WTC11 (cell line): ENCODE results near the gene CDHR5. TPM values are rescaled to one million over a fixed set of nuclear protein-coding genes. Genes with fewer than 3 reads are reported as not detected.

Experiments
- ATAC-seq: fragments of 200-7000 bp; cut with Tn5 transposase; 2 replicates; pipeline ENCODE4 v1.10.0; 2021; ENCODE audit warnings: mild to moderate bottlenecking, moderate library complexity
- CTCF ChIA-PET: fragments of 300-600 bp; sonication (Branson Sonifier 250); formaldehyde crosslinking; loops from one replicate; lab custom pipeline; 2021; ENCODE audit warnings: antibody characterized with exemption; lab: Charles Lee
- POLR2A ChIA-PET: fragments of 350-600 bp; sonication (Branson Sonifier 250); formaldehyde crosslinking; loops from one replicate; lab custom pipeline; 2021; ENCODE audit warnings: antibody characterized with exemption; lab: Charles Lee
- DNase-seq: peaks from one replicate; pipeline ENCODE4 v3.0.0; 2021; ENCODE audit warnings: low spot score
- H3K27ac Mint-ChIP-seq: 2 replicates; pipeline ENCODE4 v1.8.0; 2021; ENCODE audit warnings: mixed read lengths
- H3K27me3 Mint-ChIP-seq: 2 replicates; pipeline ENCODE4 v1.8.0; 2021; ENCODE audit warnings: low read depth, mild to moderate bottlenecking, moderate library complexity, mixed read lengths
- H3K36me3 Mint-ChIP-seq: 2 replicates; pipeline ENCODE4 v1.8.0; 2021; ENCODE audit warnings: mixed read lengths
- H3K4me1 Mint-ChIP-seq: 2 replicates; pipeline ENCODE4 v1.8.0; 2022; ENCODE audit warnings: mixed read lengths
- H3K4me3 Mint-ChIP-seq: 2 replicates; pipeline ENCODE4 v1.8.0; 2021; ENCODE audit warnings: mild to moderate bottlenecking, moderate library complexity, mixed read lengths
- H3K9me3 Mint-ChIP-seq: 2 replicates; pipeline ENCODE4 v1.8.0; 2021; ENCODE audit warnings: mixed read lengths
- FOXP4 ChIP-seq: sonication (generic); formaldehyde crosslinking; IDR thresholded peaks from 2 replicates; pipeline ENCODE4 v1.8.0; 2022; ENCODE audit warnings: mild to moderate bottlenecking, missing genetic modification reagents
- IRF1 ChIP-seq: sonication (generic); formaldehyde crosslinking; IDR thresholded peaks from 2 replicates; pipeline ENCODE4 v1.8.0; 2023; ENCODE audit warnings: missing genetic modification reagents
- JUN ChIP-seq: sonication (generic); formaldehyde crosslinking; IDR thresholded peaks from 2 replicates; pipeline ENCODE4 v1.8.0; 2023; ENCODE audit warnings: mild to moderate bottlenecking, missing genetic modification reagents
- KAT7 ChIP-seq: sonication (generic); formaldehyde crosslinking; IDR thresholded peaks from 2 replicates; pipeline ENCODE4 v1.8.1; 2023; ENCODE audit warnings: missing genetic modification reagents, mild to moderate bottlenecking, borderline replicate concordance
- NFATC4 ChIP-seq: fragments of 250-450 bp; sonication (Bioruptor Pico); IDR thresholded peaks from 2 replicates; pipeline ENCODE4 v1.9.0; 2021; ENCODE audit warnings: mild to moderate bottlenecking
- PRDM15 ChIP-seq: sonication (generic); formaldehyde crosslinking; IDR thresholded peaks from 2 replicates; pipeline ENCODE4 v1.8.0; 2022; ENCODE audit warnings: missing genetic modification reagents
- SMAD3 ChIP-seq: sonication (generic); formaldehyde crosslinking; IDR thresholded peaks from 2 replicates; pipeline ENCODE4 v1.8.0; 2022; ENCODE audit warnings: missing genetic modification reagents, mild to moderate bottlenecking, borderline replicate concordance
- USF1 ChIP-seq: sonication (generic); formaldehyde crosslinking; IDR thresholded peaks from 2 replicates; pipeline ENCODE4 v1.8.0; 2022; ENCODE audit warnings: mild to moderate bottlenecking, missing genetic modification reagents
- USF2 ChIP-seq: sonication (generic); formaldehyde crosslinking; IDR thresholded peaks from 2 replicates; pipeline ENCODE4 v1.8.1; 2023; ENCODE audit warnings: mild to moderate bottlenecking, missing genetic modification reagents, moderate library complexity
- ZBTB43 ChIP-seq: sonication (generic); formaldehyde crosslinking; IDR thresholded peaks from 2 replicates; pipeline ENCODE4 v1.8.1; 2023; ENCODE audit warnings: mild to moderate bottlenecking, missing genetic modification reagents
- ZMAT4 ChIP-seq: fragments of 250-450 bp; sonication (Bioruptor Pico); IDR thresholded peaks from 2 replicates; pipeline ENCODE4 v1.9.0; 2021; ENCODE audit warnings: mild to moderate bottlenecking
- ZNF121 ChIP-seq: sonication (generic); formaldehyde crosslinking; IDR thresholded peaks from 2 replicates; pipeline ENCODE4 v1.8.0; 2023; ENCODE audit warnings: missing genetic modification reagents
- ZNF138 ChIP-seq: sonication (generic); formaldehyde crosslinking; conservative IDR thresholded peaks from 2 replicates; pipeline ENCODE4 v1.8.1; 2022; ENCODE audit warnings: mild to moderate bottlenecking, moderate library complexity, missing genetic modification reagents
- ZNF317 ChIP-seq: sonication (generic); formaldehyde crosslinking; IDR thresholded peaks from 2 replicates; pipeline ENCODE4 v1.8.1; 2023; ENCODE audit warnings: low read depth, mild to moderate bottlenecking, moderate library complexity, missing genetic modification reagents, borderline replicate concordance
- ZNF416 ChIP-seq: fragments of 250-450 bp; sonication (Bioruptor Pico); IDR thresholded peaks from 2 replicates; pipeline ENCODE4 v1.9.0; 2021; ENCODE audit warnings: mild to moderate bottlenecking, inconsistent platforms
- total RNA-seq: library from RNA; stranded (reverse); gene quantifications from 3 replicates; pipeline ENCODE4 v1.2.3, GENCODE V29; 2021

Gene CDHR5
- total RNA-seq, 1 experiment from 2014 or later = 0.26 TPM

- POLR2A ChIA-PET = interaction anchor here (0.5 kb wide), 1 partner anchor 138 kb away, joined by 3 read pairs; no protein-coding TSS in a partner anchor
- ATAC-seq = no peak
- CTCF ChIA-PET = interaction anchor here (1.8 kb wide), 1 partner anchor 91 kb away, joined by 5 read pairs; no protein-coding TSS in a partner anchor
- TF ChIP-seq IRF1 (CRISPR knock-in tag) = no peak
- H3K4me3 Mint-ChIP-seq = no peak overlapping the region
- no peak for DNase-seq
- H3K27ac Mint-ChIP-seq = peak overlapping the region; percentile 70; the same call in 1 of the 2 replicates
- peaks cover under 1% of the 10 kb centered on the region; the same call in 1 of the 2 replicates for H3K27me3 Mint-ChIP-seq
- 0 out of 2 replicates have a peak, but pooled peaks cover 2% of the 10 kb centered on the region for H3K4me1 Mint-ChIP-seq
- peaks cover 12% of the 10 kb centered on the region for H3K36me3 Mint-ChIP-seq
- no peaks in the 10 kb centered on the region for H3K9me3 Mint-ChIP-seq
These were observed 20.8 kb upstream of the CDHR5 start for GRCh38 chr11:645536-645935.

GRCh38 chr11:643849-644738, 19.3 kb upstream of the CDHR5 start:
- peaks cover 2% of the 10 kb centered on the region; the same call in 1 of the 2 replicates for H3K4me1 Mint-ChIP-seq
- no peaks in the 10 kb centered on the region for H3K9me3 Mint-ChIP-seq
- no peak overlapping the region for H3K4me3 Mint-ChIP-seq
- ATAC-seq (no peak), DNase-seq (no peak)
- H3K36me3 Mint-ChIP-seq = peaks cover 8% of the 10 kb centered on the region; the same call in 1 of the 2 replicates
- no peak for TF ChIP-seq KAT7 (CRISPR knock-in tag)
- no peak overlapping the region for H3K27ac Mint-ChIP-seq
- ChIA-PET POLR2A (no interaction called here), CTCF (no interaction called here)
- H3K27me3 Mint-ChIP-seq = peaks cover 7% of the 10 kb centered on the region

GRCh38 chr11:643366-643765, 18.6 kb upstream of the CDHR5 start:
- CTCF ChIA-PET = no interaction called here
- Mint-ChIP-seq H3K27ac (no peak overlapping the region), H3K9me3 (no peaks in the 10 kb centered on the region), H3K27me3 (peaks cover 15% of the 10 kb centered on the region), H3K36me3 (peaks cover under 1% of the 10 kb centered on the region; the same call in 1 of the 2 replicates), H3K4me3 (no peak overlapping the region), H3K4me1 (peaks cover 9% of the 10 kb centered on the region)
- DNase-seq = no peak
- POLR2A ChIA-PET = no interaction called here
- no peak for ATAC-seq
- no peak for TF ChIP-seq ZMAT4 (CRISPR knock-in tag)
- no peak for TF ChIP-seq SMAD3
- TF ChIP-seq ZNF138 (CRISPR knock-in tag) = no peak
- TF ChIP-seq ZBTB43 (CRISPR knock-in tag) = no peak
- TF ChIP-seq ZNF121 (CRISPR knock-in tag) = no peak
- no peak for TF ChIP-seq ZNF317
- no peak for TF ChIP-seq ZNF416 (CRISPR knock-in tag)
- TF ChIP-seq JUN (CRISPR knock-in tag) = no peak
- TF ChIP-seq PRDM15 = no peak
- no peak for TF ChIP-seq USF2
- no peak for TF ChIP-seq FOXP4 (CRISPR knock-in tag)
- TF ChIP-seq NFATC4 (CRISPR knock-in tag) = no peak
- TF ChIP-seq USF1 = no peak
